Measurements from ENCODE around the gene NECAP2.
"Not testable (repeated sequence)": the region's sequence is repeated elsewhere in the genome, so short reads cannot be mapped to it uniquely, and the experiment has no call there.

NECAP2 gene

DNA sequence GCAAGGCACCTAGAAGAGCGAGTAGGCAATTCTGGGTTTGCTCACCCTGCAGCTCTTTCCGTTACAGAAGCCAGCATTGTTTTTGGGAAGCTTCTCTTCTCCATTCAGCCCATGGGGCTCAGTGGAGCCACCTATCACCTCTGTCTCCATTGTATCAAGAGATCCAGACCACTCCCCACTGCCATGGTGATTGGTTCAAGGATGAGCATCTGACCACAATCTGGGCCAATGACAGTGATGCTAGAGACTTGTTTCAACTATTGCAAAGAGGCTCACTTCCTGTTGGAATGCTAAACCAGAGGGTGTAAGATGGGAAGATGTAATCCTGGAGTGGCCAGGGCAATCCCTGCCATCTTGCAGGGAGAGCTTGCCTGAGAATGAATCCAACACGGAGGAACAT lies 9.9 kb upstream of the NECAP2 start:
- peak; percentile 19 for DNase-seq (ENCODE audit: low spot score)

- no peak for DNase-seq (ENCODE audit: low spot score)
Measured at GRCh38 chr1:16433030-16433429, 7.5 kb upstream of the NECAP2 start.

DNA sequence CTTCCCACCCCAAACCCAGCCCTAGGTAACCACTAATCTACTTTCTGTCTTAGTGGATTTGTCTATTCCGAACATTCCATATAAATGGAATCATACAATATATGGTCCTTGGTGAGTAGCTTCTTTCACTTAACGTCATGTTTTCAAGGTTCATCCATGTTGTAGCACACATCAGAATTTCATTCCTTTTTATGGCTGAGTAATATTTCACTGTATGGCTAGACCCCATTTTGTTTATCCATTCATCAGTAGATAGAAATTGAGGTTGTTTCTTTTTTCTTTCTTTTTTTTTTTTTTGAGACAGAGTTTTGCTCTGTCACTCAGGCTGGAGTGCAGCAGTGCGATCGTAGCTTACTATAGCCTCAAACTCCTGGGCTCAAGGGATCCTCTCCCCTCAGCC lies 6.5 kb upstream of the NECAP2 start:
- DNase-seq (ENCODE audit: low spot score): no peak

DNA sequence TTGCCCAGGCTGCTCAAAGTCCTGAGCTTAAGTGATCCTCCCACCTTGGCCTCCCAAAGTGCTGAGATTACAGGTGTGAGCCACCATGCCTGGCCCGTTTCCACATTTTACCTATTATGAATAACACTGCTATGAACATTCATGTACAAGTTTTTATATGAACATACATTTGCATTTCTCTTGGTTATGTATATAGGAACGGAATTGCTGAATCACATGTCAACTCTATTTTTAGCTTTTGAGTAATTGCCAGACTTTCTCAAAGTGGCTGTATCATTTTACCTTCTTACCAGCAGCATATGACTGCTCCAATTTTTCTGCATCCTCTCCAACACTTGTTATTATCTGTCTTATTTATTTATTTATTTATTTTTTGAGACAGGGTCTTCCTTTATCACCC lies 6.0 kb upstream of the NECAP2 start:
- DNase-seq (ENCODE audit: low spot score): no peak

GRCh38 chr1:16436946-16437474 lies 3.5 kb upstream of the NECAP2 start, which contains the start of gene SPATA21:
Gene SPATA21, minus strand, starts transcription at chr1:16437424. Its CDS starts 6,053 bp downstream, at chr1:16431371.
- no peak for DNase-seq (ENCODE audit: low spot score)

DNA sequence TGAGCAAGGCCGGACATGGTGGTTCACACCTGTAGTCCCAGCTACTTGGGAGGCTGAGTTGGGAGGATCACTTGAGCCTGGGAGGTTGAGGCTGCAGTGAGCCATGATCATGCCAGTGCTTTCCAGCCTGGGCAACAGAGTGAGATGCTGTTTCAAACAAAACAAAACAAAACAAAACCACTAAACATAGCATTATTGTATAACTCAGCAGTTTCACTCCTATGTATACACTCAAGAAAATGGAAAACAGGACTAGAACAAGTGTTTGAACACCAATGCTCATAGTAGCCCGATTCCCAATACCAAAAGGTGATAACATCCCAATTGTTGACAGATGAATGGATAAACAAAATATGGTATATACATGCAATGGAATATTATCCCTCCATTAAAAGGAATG lies 2.0 kb upstream of the NECAP2 start:
- no peak for DNase-seq (ENCODE audit: low spot score)

GRCh38 chr1:16438924-16439323 lies 1.6 kb upstream of the NECAP2 start:
- DNase-seq (ENCODE audit: low spot score): no peak

DNA sequence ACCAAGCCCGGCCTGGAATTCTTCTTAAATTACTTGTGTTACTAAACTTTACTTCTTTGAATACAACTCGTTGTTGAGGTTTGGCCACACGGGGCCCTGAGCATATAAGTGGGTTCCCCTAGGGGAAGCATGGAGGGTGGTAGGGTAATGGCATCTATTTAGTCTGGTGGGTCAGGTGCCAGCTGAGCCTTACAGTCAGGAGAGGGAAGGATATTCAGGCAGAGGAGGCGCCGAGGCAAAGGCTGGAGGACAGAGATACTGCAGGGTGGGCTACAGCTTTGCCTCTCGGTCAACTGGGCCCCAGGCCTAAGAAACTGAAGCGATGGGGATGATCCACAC lies 424 bp upstream of the NECAP2 start:
- DNase-seq (ENCODE audit: low spot score): no peak

- peak; percentile 7 for DNase-seq (ENCODE audit: low spot score)
Measured at GRCh38 chr1:16441282-16441665, 750 bp downstream of the NECAP2 start.

GRCh38 chr1:16442265-16442664 lies 1.7 kb downstream of the NECAP2 start:
- DNase-seq (ENCODE audit: low spot score): no peak

GRCh38 chr1:16442941-16443340 lies 2.4 kb downstream of the NECAP2 start:
- DNase-seq (ENCODE audit: low spot score): no peak

DNA sequence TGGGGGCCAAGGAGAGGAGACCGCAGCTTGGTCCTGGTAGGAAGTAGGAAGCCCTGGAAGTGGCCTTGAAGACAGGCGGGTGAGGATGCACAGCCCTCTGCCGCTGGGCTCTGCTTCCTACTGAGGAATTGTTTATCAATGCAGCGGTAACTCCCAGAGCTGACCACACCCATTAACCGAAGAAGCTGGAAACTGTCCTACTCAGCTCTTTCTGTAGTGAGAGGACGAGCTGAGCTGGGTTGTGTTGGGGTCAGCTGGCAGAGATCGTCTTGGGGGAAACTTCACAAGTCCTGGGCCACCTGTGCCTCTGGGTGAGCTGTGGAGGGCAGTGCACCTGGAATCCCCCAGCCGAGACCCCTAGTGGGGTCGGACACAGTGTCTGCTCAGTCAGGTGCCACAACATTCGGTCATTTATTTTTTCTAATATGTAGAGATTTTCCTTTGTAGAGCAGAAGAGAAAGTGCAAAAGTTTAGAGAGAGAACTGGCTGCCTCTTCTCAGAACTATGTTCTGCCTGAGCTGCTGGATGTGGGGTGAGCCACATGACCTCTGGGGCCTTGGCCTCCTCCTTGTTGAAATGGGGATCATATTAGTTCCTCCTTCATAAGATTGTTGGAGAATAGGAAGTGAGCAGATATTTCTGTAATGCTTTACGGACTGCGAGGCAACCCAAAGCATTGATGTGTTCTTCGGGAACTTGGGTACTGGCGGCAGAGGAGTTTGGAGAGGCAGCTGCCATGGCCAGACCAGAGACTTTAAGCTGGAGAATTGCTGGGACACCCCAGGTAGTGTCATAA lies 3.6 kb downstream of the NECAP2 start:
- no peak for DNase-seq (ENCODE audit: low spot score)

DNA sequence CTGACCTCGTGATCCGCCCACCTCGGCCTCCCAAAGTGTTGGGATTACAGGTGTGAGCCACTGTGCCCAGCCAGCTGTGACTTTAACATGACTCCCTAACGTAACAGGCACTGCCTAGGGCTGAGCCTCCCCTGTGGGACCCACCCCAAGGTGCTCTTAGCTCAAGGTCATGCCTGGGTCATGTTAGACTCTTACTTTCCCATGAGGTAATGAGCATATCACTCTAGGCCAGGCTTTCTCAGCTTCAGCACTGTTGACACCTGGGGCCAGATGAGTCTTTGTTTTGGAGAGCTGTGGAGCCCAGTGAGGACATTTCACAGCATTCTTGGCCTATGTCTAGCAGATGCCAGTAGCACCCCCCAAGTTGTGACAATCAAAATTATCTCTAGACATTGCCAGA lies 4.5 kb downstream of the NECAP2 start:
- no peak for DNase-seq (ENCODE audit: low spot score)

DNA sequence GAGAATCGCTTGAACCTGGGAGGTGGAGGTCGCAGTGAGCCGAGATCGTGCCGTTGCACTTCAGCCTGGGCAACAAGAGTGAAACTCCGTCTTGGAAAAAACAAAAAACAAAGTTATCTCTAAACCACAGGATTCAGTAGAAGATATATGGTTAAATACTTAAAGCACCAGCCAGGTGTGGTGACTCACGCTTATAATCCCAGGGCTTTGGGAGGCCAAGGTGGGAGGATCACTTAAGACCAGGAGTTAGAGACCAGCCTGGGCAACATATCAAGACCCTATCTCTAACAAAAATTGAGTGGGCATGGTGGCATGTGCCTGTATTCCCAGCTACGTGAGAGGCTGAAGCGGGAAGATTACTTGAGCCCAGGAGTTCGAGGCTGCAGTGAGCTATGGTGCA lies 5.6 kb downstream of the NECAP2 start:
- DNase-seq (ENCODE audit: low spot score): no peak

- no peak for DNase-seq (ENCODE audit: low spot score)
Measured at GRCh38 chr1:16447641-16448040, 7.1 kb downstream of the NECAP2 start.

DNA sequence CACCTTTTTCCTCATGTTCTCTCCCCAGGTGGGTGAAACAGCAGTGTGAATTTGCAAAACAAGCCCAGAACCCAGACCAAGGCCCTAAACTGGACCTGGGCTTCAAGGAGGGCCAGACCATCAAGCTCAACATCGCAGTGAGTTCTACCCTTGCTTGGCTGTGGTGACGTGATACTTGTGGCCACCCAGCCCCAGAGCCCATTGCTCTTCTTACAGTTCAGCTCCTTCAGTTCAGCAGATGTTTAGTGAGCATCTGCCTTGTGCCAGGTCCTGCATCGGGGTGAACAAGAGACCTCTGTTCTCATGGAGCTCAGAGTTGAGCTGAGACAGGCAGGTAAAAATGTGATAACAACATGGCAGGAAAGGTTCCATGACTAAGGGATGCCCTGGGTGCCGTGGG lies 8.5 kb downstream of the NECAP2 start:
- DNase-seq (ENCODE audit: low spot score): no peak

DNA sequence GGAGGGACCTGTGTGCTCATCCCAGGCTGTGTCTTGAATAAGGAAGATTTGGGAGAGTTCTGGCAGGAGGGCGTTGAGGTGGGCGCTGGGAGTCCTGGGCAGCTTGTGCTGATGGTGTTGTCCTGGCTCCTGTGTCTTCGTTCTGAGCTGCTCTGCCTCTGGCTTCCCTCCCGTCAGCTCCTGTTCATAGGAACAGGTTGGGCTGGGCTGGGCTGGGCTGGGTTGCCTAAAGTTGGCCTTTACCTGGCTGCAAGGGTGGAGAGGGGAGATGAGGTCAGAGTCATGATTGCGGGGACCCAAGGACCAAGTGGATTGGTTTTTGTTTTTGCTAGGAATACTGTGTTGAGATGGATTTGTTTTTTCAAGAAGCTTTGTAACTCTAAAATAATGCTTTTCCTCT lies 9.1 kb downstream of the NECAP2 start:
- no peak for DNase-seq (ENCODE audit: low spot score)

GRCh38 chr1:16450863-16451481 lies 10.4 kb downstream of the NECAP2 start:
- DNase-seq (ENCODE audit: low spot score): no peak

DNA sequence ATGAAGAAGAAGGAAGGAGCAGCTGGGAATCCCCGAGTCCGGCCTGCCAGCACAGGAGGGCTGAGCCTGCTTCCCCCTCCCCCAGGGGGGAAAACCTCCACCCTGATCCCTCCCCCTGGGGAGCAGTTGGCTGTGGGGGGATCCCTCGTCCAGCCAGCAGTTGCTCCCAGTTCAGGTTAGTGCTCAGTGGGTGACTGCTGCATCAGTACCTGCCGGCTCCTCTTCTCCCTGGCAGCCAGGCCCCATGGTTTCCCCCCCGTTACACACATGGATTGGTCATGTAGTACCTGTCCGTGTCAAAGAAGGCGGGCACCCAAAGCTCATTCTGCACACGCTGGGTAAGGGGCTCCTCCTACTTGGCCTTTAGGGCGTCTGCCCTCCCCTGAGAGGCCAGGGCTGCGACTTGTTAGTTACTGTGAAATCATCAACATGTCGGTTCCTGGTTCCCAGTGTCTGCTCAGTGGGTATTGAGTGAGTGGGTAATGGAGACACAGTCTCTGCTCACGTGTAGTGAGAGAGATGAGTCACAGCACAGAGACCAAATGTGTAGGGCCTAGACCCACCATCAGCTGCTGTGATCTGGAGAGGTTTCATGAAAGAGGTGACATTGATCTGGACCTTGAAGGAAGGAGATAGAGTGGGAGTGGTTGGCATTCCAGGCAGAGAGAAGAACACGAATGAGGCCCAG lies 11.5 kb downstream of the NECAP2 start:
- no peak for DNase-seq (ENCODE audit: low spot score)

- not testable (repeated sequence) for DNase-seq (ENCODE audit: low spot score)
Measured at GRCh38 chr1:16454909-16455308, 14.4 kb downstream of the NECAP2 start.

DNA sequence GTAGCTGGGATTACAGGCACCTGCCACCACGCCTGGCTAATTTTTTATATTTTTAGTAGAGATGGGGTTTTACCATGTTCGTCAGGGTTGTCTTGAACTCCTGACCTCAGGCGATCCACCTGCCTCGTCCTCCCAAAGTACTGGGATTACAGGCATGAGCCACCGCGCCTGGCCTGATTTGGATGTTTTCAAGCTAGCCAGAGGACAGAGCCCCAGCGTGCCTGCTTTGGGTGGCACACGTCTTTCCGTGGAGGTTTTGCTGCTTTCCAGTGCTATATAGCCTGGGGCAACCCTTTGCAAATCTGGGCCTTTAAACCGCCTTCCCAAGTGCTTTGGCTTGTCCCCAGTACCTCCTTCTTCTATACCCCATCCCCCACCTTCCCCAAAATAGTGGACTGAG lies 15.6 kb downstream of the NECAP2 start:
- not testable (repeated sequence) for DNase-seq (ENCODE audit: low spot score)

DNA sequence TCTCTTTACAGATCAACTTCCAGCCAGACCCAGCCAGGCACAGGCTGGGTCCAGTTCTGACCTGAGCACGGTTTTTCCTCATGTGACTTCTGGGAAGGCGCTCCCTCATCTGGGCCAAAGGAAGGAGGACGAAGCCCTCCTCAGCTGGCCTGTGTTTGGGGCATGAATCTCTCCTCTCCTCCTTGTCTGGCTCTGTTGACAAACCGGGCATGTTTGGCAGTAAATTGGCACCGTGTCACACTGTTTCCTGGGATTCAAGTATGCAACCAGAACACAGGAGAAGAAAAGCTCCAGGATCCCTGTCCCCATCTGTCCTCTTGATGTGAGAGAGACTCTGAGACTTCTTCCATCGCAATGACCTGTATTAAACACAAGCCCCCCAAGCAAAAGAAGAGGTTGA lies 18.3 kb downstream of the NECAP2 start:
- peak; percentile 64 for DNase-seq (ENCODE audit: low spot score)

DNA sequence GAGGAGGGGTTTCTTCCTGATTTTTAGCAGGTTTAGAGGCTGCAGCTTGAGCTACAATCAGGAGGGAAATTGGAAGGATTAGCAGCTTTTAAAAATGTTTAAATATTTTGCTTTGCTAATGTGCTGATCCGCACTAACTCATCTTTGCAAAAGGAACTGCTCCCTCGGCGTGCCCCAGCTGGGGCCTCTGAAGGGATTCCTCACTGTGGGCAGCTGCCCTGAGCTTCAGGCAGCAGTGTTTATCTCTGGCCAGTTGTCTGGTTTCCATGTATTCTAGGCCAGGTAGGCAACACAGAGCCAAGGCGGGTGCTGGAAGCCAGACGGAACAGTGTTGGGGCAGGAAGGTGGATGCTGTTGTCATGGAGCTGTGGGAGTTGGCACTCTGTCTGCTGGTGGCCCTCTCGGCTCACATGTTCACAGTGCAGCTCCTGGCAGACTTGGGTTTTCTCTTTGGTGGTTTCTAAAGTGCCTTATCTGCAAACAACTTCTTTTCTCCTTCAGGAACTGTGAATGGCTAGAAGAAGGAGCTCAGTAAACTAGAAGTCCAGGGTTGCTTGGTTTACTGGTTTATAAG lies 18.9 kb downstream of the NECAP2 start:
- DNase-seq (ENCODE audit: low spot score): peak; percentile 68

Data from cerebellar cortex (tissue), 1 donor.